Activated CD4-positive, alpha-beta T cell treated with anti-CD3 and anti-CD28 coated beads for 48 hours (primary cell): ENCODE data around the gene SLC39A7.

Experiments used
- DNase-seq: peaks from one replicate; pipeline ENCODE4 v3.0.0-alpha.2; 2020

Gene SLC39A7

DNA sequence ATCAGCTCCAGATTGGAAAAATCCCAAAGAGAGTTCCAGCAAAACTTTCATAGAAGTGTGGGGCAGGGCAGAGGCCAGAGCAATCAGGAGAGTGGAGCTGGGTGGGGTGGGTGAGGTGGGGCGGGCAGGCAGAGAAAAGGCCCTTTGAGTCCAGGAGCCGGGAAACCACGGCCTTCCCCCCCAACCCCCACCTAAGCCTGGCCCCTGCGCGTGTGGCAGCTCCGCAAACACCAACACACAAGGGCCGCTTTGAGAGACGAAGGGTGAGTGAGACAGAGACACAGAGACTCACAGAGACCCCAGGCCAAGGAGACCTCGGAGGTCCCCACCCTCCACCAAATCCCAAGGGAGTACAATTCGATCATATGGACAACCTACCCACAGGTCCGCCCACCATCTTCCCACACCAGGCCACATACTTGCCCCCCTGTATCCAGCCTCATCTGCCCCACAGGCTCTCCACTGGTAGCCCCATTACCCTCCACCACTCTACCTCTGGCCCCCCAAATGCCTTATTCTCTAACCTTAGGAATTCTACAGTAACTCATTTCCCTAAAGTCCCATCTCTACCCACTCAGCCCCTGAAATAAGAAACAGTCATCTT lies 10.1 kb upstream of the SLC39A7 start:
- DNase-seq = no peak

DNA sequence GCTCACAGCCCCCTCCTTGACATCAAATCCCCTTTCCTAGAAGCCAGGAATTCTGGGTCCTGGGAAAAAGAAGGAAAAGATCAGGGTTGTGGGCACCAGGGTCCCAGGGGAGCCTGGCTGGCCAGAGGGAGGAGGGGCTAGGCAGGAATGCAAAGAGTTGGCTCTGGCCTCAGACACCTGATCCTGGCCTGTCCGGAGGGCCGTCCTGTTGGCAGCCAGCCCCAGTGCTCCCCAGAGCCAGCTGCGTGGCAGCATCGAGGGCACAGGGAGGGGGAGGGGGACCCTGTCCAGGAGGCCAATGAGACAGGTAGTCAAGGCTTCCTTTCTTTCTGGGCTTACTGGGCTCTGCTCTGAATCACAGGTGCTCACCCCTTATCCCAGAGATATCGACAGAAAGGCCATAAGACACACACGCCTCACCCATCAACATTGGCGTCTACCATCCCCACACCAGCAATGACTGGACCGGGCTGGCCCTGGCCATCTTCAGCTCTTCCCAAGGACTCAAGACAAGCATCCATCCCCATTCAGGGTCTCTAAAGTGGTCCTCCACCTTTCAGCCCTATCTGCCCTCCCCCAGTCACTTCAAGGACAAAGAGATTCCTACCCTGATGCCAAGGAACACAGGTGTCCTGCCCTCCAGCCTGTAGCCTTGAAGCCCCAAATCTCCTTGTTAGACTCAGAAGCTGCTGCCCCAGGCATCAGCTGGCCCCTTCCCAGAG lies 9.1 kb upstream of the SLC39A7 start:
- DNase-seq = no peak

DNA sequence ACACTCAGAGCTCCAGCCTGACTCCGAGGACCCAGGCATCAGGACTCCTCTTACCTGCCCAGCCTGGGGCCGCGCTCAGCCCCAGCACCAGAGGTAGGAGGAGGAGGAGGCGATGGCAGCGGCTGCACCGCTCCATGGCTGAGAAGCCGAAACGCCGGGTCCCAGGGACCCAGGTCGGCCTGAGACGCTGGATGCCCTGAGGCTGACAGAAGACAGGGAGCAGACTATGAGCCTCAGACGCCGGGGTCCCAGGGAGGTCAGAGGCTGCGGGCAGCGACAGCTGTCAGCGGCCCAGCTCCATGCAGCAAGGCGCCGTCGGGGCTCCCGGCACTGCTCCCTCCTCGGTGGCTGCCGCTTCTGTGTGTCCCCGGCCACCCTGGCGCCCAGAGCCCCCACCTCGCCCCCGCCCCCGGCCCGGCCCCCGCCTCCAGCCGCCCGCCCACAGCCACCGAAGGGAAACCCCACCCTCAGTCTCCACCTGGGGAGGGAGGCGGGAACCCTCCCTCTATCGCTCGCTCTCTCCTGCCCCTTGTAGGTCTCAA lies 8.5 kb upstream of the SLC39A7 start, which contains the start of gene COL11A2:
TSS of gene COL11A2 (minus strand) at position 363 of the 542 bp plus-strand sequence. CDS start at position 136, 227 bp downstream.
- DNase-seq = no peak

DNA sequence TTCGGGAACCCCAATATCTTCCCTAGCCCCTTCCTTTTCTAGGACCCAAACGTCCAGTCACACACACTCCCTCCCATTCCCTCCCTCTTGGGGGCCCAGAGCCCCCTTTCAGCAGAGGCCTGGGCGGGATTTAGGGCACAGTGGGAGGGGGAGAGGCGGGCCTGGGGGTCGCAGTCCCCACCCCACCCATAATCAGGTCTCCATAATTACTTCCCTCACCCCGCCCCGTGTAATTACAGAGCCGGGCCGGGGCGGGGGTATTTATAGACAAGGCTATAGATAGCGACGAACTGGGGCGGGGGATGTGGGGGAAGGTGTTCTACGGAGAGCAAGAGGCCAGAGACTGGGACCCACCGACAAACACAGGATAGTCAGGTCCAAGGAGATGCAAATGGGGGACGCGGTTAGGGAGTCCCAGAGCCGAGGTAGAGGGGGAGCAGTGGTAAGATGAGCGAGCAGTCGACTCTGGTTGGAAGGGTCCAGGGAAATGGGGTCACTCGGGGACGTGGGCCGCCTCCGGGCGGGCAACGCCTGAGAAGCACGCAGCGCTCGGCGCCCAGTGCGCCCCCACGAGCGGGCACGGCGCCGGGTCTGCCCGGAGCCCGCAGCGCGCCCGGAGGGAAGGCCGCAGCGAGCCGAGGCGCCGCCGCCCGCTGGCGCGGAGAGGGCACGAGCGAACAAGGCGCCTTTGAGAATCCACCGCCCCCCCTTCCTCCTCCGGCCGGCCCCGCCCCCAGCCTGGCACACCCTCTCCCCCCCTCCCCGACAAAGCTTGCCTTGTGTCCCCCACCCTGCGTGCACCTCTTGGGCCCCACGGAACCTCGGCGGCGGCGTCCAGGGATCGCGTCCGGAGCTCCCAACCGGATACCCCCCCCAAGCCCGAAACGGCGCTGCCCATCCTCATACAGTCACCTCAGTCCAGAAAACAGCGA lies 7.7 kb upstream of the SLC39A7 start:
- peak; percentile 32 for DNase-seq

DNA sequence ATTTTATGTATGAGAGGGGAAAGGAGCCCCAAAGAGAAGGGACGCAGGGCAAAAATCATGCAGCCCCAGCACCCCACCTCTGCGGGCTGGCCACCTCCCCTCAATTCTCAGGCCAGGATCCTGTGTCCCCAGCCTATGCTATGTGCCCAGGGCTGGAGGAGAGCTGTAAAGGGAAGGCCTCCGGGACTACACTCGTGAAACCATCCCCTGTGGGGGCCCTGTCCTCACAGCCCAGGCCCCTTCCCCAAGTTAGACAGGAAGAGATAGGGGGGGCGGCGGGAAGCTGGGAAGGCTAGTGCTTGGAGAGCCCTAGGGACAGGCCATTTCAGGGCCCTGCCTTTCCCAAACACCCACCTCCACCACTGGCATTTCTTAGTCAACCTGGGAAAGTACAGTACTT lies 7.0 kb upstream of the SLC39A7 start:
- no peak for DNase-seq

DNA sequence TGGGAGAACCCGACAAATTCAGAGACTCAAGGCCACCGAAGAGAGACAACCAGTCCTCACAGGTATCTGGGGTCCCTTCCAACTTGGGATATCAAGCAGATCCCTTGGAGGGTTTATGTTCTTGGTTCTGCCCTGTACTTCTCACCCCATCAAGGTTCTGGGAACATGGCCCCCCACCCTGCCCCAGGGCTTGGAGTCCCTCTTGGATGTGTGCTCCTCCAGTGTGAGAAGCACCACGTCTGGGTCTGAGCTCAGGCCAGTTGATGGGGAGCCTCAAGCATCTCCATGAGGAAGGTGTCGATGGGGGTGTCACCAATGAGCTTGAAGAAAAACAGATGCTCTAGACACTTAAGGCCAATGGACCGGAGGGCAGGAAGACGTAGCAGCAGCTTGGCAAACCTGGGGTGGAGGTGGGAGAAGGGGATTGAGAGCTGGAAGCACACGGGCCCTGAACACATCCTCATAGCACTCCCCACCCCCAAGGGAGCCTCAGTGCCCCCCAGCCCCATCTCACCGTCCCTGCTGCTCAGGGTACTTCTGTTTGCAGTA lies 6.2 kb upstream of the SLC39A7 start:
- DNase-seq = no peak

DNA sequence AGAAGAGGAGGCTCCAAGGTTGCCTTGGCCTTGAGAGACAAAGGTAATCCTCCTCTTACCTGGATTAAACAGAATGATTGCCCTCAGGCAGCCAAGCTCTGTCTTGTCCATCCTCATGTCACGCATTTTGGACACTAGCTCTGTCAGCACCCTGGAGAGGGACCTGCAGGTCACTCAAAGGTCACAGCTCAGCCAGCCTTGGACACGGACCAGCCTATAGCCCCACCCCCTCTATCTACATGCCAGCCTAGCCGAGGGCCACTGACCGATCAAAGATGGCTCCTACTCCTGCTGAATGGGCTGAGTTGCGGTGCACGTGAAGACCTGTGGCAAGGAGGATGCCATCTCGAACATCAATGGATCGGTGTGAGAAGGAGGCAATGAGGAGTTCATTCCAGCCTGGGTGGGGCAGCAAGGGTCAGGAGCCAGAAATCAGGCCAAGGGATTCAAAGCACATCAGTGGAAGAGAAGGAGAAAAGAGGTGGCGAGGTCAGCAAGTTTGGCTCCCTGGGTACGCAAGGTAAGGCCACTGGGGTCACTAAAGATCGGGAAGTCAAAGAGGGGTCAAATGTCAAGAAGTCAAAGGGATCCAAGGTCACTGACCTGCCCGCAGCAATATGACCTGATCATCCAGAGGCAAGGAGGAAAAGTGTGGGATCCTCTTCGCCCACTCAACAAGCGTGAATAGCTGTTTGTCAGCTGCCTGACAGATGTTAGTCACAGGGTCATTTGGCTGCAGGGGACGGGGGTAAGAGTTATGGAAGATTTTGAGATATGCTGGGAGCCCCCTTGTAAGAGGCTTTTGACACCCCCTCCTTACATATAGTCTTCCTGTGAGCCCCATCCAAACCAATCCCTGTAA lies 5.1 kb upstream of the SLC39A7 start:
- DNase-seq = no peak

DNA sequence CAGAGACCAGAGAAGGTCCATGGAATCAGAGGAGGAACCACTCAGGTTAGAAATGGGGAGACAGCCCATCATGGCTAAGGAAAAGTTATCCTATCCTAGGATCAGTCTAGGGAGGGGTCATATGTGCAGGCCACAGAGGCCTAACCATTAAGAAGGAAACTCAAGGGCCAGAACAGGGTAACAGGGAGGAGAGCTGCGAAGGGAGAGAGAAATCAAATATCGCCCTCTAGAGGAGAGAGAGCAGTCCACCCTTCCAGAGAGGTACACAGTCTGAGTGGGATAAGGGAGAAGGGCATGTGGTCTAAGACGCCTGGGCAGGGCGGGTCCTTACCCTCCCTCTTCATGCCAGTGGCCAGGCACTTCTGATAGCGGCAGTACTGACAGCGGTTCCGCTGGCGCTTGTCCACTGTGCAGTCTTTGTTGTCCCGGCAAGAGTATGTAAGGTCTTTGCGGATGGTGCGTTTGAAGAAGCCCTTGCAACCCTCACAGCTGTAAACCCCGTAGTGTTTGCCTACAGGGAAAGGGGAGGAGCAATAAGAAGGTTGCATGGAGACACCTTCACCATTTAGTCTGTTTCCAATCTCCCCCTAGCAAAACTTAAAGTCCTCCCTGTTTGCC lies 3.1 kb upstream of the SLC39A7 start:
- peak; percentile 28 for DNase-seq

DNA sequence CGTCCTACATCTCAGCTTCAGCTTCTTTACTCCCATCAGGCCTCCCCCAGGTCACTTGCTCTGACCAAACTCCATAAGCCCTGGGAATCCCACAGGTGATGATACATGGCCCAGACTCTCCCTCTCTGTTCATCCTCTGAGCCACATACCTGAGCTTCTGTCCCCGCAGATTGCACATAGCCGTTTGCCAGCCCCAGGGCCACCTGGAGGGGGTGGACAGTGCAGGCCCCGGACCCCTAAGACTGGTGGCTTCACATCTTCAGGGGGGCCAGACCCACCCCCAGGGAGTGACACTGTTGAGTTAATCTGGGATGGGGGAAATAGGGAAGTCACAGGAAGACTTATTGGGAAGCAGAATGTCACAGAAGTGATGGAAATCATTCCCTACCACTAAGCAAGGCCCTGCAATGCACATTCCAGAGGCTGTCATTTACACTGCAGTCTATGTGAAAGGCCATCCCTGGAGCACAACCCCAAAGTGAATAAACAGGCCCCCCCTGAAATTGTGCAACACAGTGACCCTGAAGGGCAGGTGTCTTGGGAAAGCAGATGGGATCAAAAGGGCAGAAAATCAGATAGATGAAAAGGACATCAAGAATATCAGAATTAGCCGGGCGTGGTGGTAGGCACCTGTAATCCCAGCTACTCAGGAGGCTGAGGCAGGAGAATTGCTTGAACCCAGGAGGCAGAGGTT lies 2.4 kb upstream of the SLC39A7 start:
- no peak for DNase-seq

DNA sequence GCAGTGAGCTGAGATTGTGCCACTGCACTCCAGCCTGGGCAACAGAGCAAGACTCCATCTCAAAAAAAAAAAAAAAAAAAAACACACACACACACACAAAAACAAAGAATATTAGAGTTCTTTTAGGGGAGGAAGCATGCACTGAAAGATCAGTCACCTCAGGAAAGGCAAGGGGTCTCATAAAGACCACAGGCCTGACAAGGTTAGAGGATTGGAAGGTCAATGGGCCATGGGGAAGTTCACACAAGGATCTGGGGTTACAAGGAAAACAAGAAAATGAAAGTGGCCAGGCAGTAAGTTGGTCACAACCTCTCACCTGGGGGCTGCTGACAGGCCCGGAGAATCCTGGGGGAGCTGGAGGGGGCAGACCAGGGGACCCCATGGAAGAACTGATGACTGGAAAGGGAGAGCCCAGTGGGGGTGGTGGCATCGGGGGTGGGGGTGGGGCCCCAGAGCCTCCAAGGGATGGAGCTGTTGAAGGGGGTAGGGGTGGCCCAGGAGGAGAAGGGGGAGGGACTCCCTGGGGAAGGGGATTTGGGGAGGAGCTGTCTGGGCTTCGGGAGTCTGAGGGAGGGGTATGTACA lies 1.7 kb upstream of the SLC39A7 start:
- no peak for DNase-seq

DNA sequence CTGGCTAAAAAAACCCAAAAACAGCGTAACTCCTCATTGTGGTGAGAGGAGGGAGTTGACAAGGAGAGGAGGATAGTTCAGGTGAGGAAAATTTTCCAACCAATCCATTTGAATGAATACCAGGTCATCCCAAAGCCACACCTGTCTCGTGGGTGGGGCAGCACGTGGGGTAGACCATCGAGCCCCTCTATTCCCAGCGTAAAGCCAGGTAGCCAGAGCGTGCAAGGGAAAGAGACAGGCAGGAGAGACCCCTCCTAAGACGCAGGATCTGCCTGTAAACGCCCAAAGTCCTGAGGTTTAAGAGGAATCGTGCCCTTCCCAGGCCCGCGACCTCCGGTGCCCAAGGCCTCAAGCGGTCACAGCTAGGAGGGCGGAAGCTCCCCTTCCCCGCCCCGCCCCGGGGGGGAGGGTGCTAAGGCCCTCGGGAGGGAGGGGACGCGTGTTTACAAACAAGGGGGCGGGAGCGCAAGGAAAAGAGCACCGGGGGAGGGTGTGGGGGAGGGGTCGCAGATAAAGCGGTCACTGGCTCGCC lies 914 bp upstream of the SLC39A7 start:
- peak; percentile 84 for DNase-seq

DNA sequence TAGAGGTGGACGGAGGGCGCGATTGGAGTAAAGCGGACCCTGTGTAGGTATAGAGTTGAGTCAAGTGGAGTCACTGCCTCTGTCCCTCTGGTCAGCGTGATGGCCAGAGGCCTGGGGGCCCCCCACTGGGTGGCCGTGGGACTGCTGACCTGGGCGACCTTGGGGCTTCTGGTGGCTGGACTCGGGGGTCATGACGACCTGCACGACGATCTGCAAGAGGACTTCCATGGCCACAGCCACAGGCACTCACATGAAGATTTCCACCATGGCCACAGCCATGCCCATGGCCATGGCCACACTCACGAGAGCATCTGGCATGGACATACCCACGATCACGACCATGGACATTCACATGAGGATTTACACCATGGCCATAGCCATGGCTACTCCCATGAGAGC lies 479 bp downstream of the SLC39A7 start:
- DNase-seq = no peak

DNA sequence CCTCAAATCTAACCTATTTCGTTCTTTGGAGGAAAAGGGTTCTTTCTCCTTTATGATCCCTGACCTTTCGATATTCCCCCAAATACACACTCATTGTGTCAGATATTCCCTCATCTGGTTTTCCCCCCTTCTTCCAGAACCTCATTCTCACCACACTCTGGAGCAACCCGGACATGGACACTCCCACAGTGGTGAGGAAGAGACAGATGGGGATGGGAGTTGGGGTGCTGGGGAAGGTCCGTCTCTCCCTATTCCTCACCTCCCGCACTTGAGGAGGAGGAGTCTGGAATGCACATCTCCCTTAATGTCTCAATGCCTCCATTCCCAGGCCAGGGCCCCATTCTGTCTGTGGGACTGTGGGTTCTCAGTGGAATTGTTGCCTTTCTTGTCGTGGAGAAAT lies 1.3 kb downstream of the SLC39A7 start:
- no peak for DNase-seq

DNA sequence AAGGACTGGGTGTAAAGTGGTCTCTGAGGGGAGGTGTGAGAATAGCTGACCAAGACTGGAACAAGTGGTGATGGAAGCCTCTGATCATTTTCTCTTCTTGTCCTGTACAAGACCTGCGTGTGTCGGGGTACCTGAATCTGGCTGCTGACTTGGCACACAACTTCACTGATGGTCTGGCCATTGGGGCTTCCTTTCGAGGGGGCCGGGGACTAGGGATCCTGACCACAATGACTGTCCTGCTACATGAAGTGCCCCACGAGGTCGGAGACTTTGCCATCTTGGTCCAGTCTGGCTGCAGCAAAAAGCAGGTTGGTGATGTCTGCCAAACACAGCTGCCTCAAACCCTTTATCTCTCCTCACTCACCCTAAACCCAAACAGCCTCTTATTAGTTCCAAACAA lies 2.1 kb downstream of the SLC39A7 start:
- no peak for DNase-seq

DNA sequence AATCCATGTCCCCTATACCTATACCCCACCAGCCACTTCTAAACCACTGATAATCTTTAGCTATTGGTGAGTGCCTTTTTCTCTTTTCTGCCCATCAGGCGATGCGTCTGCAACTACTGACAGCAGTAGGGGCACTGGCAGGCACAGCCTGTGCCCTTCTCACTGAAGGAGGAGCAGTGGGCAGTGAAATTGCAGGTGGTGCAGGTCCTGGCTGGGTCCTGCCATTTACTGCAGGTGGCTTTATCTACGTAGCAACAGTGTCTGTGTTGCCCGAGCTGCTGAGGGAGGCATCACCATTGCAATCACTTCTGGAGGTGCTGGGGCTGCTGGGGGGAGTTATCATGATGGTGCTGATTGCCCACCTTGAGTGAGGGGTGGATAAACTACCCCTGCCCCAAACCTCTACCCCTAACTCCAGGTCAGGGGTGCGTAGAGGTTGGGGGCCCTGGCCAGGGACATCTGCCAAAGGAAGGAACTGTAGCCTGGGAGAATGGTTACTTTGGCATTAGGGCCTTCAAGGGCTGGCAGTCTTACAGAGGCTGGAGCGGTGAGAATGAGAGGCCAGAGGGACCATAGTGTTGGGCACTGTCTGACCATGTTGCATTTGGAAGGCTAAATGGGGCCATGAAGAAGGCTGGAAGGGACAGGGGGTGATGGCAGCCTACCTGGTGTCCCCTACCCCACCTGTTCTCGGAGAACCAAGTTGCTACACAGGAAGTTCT lies 2.9 kb downstream of the SLC39A7 start:
- no peak for DNase-seq

DNA sequence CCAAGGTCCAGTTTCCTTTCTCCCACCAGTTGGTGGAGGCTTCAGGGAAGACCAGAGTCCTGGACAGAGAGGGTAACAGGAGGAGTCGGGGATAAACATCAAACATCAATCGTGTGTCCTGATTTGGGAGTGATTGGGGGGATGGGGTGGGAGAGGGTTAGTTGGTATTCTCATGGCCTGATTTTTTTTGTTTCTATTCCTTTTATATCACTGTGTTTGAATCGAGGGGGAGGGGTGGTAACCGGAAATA lies 3.4 kb downstream of the SLC39A7 start:
- DNase-seq = no peak

DNA sequence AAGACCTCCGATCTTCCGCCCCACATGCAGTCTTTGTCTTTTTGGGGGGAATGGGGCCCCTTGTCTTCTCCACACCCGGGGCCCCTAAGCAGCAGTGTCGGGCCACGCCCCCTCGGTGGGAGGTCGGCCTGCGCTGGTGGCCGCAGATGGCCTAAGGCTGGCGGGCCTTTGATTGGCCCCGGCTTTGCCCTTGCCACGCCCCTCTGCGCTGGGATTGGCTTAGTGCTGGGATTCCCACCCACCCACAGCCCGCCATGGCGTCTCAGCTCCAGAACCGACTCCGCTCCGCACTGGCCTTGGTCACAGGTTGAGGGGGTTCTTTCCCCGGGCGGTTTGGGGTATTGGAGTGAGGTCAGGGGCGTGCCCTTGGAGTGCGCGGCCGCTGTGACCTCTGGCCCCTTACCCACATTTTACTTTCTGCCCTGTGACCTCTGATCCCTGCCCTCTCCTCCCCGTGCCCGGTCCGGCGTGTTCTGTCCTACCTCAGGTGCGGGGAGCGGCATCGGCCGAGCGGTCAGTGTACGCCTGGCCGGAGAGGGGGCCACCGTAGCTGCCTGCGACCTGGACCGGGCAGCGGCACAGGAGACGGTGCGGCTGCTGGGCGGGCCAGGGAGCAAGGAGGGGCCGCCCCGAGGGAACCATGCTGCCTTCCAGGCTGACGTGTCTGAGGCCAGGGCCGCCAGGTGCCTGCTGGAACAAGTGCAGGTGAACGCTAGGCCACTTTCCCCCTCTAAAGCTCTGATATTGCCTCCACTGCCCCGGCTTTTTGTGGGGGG lies 3.9 kb downstream of the SLC39A7 start, which contains the start of gene HSD17B8:
TSS of gene HSD17B8 (plus strand) at position 241 of the 776 bp plus-strand sequence. CDS start at position 255, 14 bp downstream.
- peak; percentile 95 for DNase-seq

DNA sequence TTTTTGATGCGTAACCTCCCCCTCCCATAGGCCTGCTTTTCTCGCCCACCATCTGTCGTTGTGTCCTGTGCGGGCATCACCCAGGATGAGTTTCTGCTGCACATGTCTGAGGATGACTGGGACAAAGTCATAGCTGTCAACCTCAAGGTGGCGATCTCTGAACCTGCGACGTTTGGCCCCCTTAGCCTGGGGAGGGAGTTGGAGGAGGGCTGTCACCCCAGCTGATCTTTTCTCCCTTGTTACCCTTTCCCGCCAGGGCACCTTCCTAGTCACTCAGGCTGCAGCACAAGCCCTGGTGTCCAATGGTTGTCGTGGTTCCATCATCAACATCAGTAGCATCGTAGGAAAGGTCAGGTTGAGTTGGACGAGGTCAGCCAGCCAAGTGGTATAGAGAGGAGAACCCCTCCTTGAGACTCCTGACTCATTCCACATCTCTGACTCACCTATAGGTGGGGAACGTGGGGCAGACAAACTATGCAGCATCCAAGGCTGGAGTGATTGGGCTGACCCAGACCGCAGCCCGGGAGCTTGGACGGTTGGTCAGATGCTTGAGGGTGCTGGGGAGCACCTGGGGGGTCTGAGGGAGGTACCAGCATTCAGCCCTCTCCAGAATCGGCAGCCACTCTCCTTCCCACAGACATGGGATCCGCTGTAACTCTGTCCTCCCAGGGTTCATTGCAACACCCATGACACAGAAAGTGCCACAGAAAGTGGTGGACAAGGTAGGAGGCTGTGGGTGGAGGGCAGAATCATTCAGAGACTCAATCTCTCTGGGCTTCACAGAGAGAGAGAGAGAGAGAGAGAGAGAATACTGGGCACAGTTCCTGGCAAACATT lies 4.7 kb downstream of the SLC39A7 start:
- peak; percentile 74 for DNase-seq
